ENCODE data around the gene CTSW. TPM values are rescaled to one million over a fixed set of nuclear protein-coding genes. Genes with fewer than 3 reads are reported as not detected.
"Not testable (repeated sequence)": the region's sequence is repeated elsewhere in the genome, so short reads cannot be mapped to it uniquely, and the experiment has no call there.

CTSW gene
- total RNA-seq, 1 donor from 2014 or later = not detected

DNA sequence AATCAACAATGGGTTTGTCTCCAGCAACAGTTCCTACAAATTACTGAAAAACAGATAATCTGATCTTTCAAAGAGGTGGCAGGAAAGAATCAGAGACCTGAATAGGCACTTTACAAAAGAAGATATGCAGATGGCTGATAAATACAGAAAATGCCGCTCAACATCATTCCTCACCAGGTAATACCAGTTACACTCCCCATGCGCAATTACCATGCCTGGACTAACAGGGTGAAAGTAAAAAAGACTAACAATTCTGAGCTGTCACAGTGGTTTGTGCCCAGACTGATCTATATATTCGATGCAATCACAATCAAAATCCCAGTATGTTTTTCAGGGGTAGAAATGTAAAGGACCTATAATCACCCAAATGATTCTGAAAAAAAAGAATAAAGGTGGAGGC lies 35.8 kb upstream of the CTSW start:
- no peaks in the 10 kb centered on the region for H3K36me3 Mint-ChIP-seq (ENCODE audit: unreplicated experiment)
- no peaks in the 10 kb centered on the region for H3K4me1 Mint-ChIP-seq (ENCODE audit: low read depth, unreplicated experiment)
- peaks cover 3% of the 10 kb centered on the region for H3K27me3 Mint-ChIP-seq (ENCODE audit: unreplicated experiment)
- H3K4me3 Mint-ChIP-seq (ENCODE audit: unreplicated experiment) = no peak overlapping the region
- no peak for DNase-seq
- no peaks in the 10 kb centered on the region for H3K9me3 Mint-ChIP-seq (ENCODE audit: unreplicated experiment)
- no peak overlapping the region for H3K27ac Mint-ChIP-seq (ENCODE audit: unreplicated experiment)
- TF ChIP-seq, protein P1, sequence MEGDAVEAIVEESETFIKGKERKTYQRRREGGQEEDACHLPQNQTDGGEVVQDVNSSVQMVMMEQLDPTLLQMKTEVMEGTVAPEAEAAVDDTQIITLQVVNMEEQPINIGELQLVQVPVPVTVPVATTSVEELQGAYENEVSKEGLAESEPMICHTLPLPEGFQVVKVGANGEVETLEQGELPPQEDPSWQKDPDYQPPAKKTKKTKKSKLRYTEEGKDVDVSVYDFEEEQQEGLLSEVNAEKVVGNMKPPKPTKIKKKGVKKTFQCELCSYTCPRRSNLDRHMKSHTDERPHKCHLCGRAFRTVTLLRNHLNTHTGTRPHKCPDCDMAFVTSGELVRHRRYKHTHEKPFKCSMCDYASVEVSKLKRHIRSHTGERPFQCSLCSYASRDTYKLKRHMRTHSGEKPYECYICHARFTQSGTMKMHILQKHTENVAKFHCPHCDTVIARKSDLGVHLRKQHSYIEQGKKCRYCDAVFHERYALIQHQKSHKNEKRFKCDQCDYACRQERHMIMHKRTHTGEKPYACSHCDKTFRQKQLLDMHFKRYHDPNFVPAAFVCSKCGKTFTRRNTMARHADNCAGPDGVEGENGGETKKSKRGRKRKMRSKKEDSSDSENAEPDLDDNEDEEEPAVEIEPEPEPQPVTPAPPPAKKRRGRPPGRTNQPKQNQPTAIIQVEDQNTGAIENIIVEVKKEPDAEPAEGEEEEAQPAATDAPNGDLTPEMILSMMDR (IDR thresholded peaks at IDR 0.05; ENCODE audit: partially characterized antibody, unreplicated experiment) = no peak

DNA sequence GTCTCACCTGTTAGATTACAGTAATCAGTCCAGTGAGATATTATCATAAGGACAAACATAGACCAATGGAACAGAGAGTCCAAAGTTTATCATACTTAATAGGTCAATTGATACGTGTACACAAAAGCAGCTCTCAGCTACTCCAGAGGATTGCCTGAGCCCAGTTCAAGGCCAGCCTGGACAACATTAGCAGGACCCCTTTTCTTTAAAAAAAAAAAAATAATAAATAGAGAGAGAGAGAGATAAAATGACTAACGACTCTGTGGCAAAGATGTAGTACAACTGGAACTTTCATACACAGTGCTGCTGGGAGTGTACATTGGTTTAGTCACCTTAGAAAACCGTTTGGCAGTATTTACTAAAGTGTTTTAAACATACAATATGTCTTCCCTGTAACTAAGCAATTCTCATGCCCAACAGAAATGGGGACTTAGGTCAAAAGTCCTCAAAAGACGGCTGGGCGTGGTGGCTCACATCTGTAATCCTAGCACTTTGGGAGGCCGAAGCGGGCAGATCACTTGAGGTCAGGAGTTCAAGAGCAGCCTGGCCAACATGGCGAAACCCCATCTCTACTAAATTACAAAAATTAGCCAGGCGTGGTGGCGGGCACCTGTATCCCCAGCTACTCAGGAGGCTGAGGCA lies 35.3 kb upstream of the CTSW start:
- Mint-ChIP-seq H3K27ac (ENCODE audit: unreplicated experiment) (no peak overlapping the region), H3K4me3 (ENCODE audit: unreplicated experiment) (no peak overlapping the region), H3K36me3 (ENCODE audit: unreplicated experiment) (no peaks in the 10 kb centered on the region), H3K27me3 (ENCODE audit: unreplicated experiment) (peaks cover 3% of the 10 kb centered on the region), H3K9me3 (ENCODE audit: unreplicated experiment) (no peaks in the 10 kb centered on the region), H3K4me1 (ENCODE audit: low read depth, unreplicated experiment) (no peaks in the 10 kb centered on the region)
- DNase-seq = no peak
- TF ChIP-seq, protein P1 (IDR thresholded peaks at IDR 0.05; ENCODE audit: partially characterized antibody, unreplicated experiment) = no peak

DNA sequence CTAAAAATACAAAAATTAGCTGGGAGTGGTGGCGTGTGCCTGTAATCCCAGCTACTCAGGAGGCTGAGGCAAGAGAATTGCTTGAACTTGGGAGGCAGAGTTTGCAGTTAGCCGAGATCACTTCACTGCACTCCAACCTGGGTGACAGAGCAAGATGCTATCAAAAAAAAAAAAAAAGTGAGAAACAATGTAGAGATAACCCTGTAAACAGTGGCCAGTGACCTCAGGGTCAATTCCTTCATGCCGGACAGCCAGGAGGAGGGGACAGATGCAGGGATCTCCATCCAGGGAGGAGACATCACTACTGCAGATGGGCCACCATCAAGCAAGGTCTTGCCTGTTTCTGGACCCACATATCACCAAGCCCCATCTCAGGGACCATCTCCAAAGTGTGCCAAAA lies 31.9 kb upstream of the CTSW start:
- Mint-ChIP-seq H3K27ac (ENCODE audit: unreplicated experiment) (no peak overlapping the region), H3K9me3 (ENCODE audit: unreplicated experiment) (peaks cover 7% of the 10 kb centered on the region)

DNA sequence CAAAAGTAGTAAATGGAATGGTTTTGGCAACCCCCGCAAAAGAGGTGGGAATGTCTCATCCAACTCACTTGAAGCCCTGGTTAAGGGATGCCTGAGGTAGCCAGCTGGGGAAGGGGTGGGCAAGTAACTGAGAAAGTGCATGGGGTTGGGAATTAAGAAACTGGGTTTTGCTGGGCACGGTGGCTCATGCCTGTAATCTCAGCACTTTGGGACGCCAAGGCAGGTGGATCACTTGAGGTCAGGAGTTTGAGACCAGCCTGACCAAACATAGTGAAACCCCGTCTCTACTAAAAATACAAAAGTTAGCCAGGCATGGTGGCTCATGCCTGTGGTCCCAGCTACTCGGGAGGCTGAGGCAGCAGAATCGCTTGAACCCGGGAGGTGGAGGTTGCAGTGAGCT lies 30.9 kb upstream of the CTSW start:
- H3K9me3 Mint-ChIP-seq (ENCODE audit: unreplicated experiment); H3K4me3 Mint-ChIP-seq (ENCODE audit: unreplicated experiment); H3K27ac Mint-ChIP-seq (ENCODE audit: unreplicated experiment); H3K36me3 Mint-ChIP-seq (ENCODE audit: unreplicated experiment); H3K27me3 Mint-ChIP-seq (ENCODE audit: unreplicated experiment); H3K4me1 Mint-ChIP-seq (ENCODE audit: low read depth, unreplicated experiment); DNase-seq: not testable (repeated sequence)

More for the DNA sequence above, 31.9 kb upstream of the CTSW start:
- H3K4me1 Mint-ChIP-seq (ENCODE audit: low read depth, unreplicated experiment) = no peaks in the 10 kb centered on the region
- DNase-seq = no peak
- H3K27me3 Mint-ChIP-seq (ENCODE audit: unreplicated experiment) = peaks cover 8% of the 10 kb centered on the region
- H3K36me3 Mint-ChIP-seq (ENCODE audit: unreplicated experiment) = no peaks in the 10 kb centered on the region
- H3K4me3 Mint-ChIP-seq (ENCODE audit: unreplicated experiment) = no peak overlapping the region
- TF ChIP-seq, protein P1 (IDR thresholded peaks at IDR 0.05; ENCODE audit: partially characterized antibody, unreplicated experiment) = no peak

DNA sequence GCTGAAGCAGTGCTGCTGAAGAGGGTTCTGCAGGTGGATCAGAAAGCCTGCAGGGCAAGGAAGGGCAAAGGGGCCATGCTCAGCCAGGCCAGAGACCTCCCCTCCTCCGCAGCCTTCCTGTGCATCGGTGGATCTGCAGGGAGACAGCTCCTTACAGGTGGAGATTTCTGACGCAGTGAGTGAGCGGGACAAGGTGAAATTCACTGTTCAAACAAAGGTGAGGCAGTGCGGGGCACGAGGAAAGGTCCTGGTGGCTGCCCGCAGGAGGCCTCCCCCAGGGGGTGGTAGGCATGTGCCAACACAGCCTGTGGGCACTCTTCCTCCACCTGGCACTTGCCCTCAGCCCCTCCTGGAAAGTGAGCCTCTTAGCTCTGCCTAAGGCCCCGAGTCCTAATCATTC lies 30.3 kb upstream of the CTSW start:
- no peak overlapping the region for H3K4me3 Mint-ChIP-seq (ENCODE audit: unreplicated experiment)

More for the DNA sequence above, 30.3 kb upstream of the CTSW start:
- H3K27ac Mint-ChIP-seq (ENCODE audit: unreplicated experiment) = no peak overlapping the region
- peaks cover 10% of the 10 kb centered on the region for H3K9me3 Mint-ChIP-seq (ENCODE audit: unreplicated experiment)
- H3K4me1 Mint-ChIP-seq (ENCODE audit: low read depth, unreplicated experiment) = peaks cover 1% of the 10 kb centered on the region
- no peak for DNase-seq
- no peaks in the 10 kb centered on the region for H3K36me3 Mint-ChIP-seq (ENCODE audit: unreplicated experiment)
- peaks cover 8% of the 10 kb centered on the region for H3K27me3 Mint-ChIP-seq (ENCODE audit: unreplicated experiment)
- TF ChIP-seq, protein P1 (IDR thresholded peaks at IDR 0.05; ENCODE audit: partially characterized antibody, unreplicated experiment) = no peak

Data from glutamatergic neuron (in vitro differentiated cells).